Karpas-422 (cell line): ENCODE data around the gene ZYG11A. TPM values are rescaled to one million over a fixed set of nuclear protein-coding genes. Genes with fewer than 3 reads are reported as not detected.

ENCODE experiments used
- DNase-seq: peaks from one replicate; pipeline ENCODE4 v3.0.0-alpha.2; 2015
- H2AFZ ChIP-seq: fragments of 200-600 bp; sonication (generic); 2 replicates; pipeline ENCODE4 v1.6.1; 2014; ENCODE audit warnings: antibody characterized with exemption, low read length, mixed read lengths
- H3K27ac ChIP-seq: fragments of 200-600 bp; sonication (generic); 2 replicates; pipeline ENCODE4 v1.5.1; 2014; ENCODE audit warnings: mild to moderate bottlenecking, low read length, moderate library complexity
- H3K27me3 ChIP-seq: fragments of 200-600 bp; sonication (generic); 2 replicates; pipeline ENCODE4 v1.6.1; 2014; ENCODE audit warnings: low read length, mixed read lengths
- H3K36me3 ChIP-seq: fragments of 200-600 bp; sonication (generic); 2 replicates; pipeline ENCODE4 v1.6.1; 2014; ENCODE audit warnings: low read length, mixed read lengths; ENCODE audit not compliant: insufficient read depth
- H3K4me1 ChIP-seq: fragments of 200-600 bp; sonication (generic); 2 replicates; pipeline ENCODE4 v1.6.1; 2014; ENCODE audit warnings: mild to moderate bottlenecking, low read length, mixed read lengths
- H3K4me2 ChIP-seq: fragments of 200-600 bp; sonication (generic); 2 replicates; pipeline ENCODE4 v1.6.1; 2014; ENCODE audit warnings: low read length, low read depth, mild to moderate bottlenecking; ENCODE audit not compliant: poor library complexity, severe bottlenecking
- H3K4me3 ChIP-seq: fragments of 200-600 bp; sonication (generic); 2 replicates; pipeline ENCODE4 v1.5.1; 2014; ENCODE audit warnings: mild to moderate bottlenecking, antibody characterized with exemption, low read length, mixed read lengths
- H3K79me2 ChIP-seq: fragments of 200-600 bp; sonication (generic); 2 replicates; pipeline ENCODE4 v1.6.1; 2014; ENCODE audit warnings: mild to moderate bottlenecking, low read length, mixed read lengths
- H3K9ac ChIP-seq: fragments of 200-600 bp; sonication (generic); 2 replicates; pipeline ENCODE4 v1.6.0; 2014; ENCODE audit warnings: low read length
- H3K9me2 ChIP-seq: fragments of 200-600 bp; sonication (generic), shearing (Covaris generic); replicated peaks from 2 replicates; pipeline ENCODE4 v1.6.0; 2014; ENCODE audit warnings: mild to moderate bottlenecking, low read length, moderate library complexity; ENCODE audit not compliant: insufficient read depth
- H3K9me3 ChIP-seq: fragments of 300-700, 200-600 bp; sonication (generic); 2 replicates; pipeline ENCODE4 v1.6.1; 2014; ENCODE audit warnings: low read length, mixed read lengths
- H4K20me1 ChIP-seq: fragments of 200-600 bp; sonication (generic); 2 replicates; pipeline ENCODE4 v1.6.1; 2014; ENCODE audit warnings: mild to moderate bottlenecking, antibody characterized with exemption, low read length, low read depth; ENCODE audit not compliant: insufficient read depth
- total RNA-seq: library from RNA; depleted of rRNA; stranded (reverse); fragments of >200 nt; shearing (Covaris generic); gene quantifications from 2 replicates; pipeline ENCODE4 v1.2.3, GENCODE V29; 2014; ENCODE audit warnings: low replicate concordance

The ZYG11A gene
- total RNA-seq, 1 experiment from 2014 or later: not detected

GRCh38 chr1:52887483-52887882 lies 44.9 kb downstream of the ZYG11A start:
- Histone ChIP-seq H3K9ac (no peak overlapping the region), H3K27ac (no peak overlapping the region), H3K9me3 (no peaks in the 10 kb centered on the region), H3K4me3 (no peak overlapping the region), H3K36me3 (no peaks in the 10 kb centered on the region), H3K4me2 (no peak overlapping the region), H4K20me1 (no peaks in the 10 kb centered on the region), H3K4me1 (no peaks in the 10 kb centered on the region), H2AFZ (no peak overlapping the region), H3K9me2 (no peaks in the 10 kb centered on the region), H3K27me3 (no peaks in the 10 kb centered on the region), H3K79me2 (no peaks in the 10 kb centered on the region)
- DNase-seq: no peak

GRCh38 chr1:52892424-52893215 lies 50.1 kb downstream of the ZYG11A start:
- Histone ChIP-seq H3K9me2 (no peaks in the 10 kb centered on the region), H3K27me3 (no peaks in the 10 kb centered on the region), H3K9ac (no peak overlapping the region), H3K27ac (no peak overlapping the region), H3K4me2 (no peak overlapping the region), H3K4me1 (no peaks in the 10 kb centered on the region), H3K9me3 (no peaks in the 10 kb centered on the region), H3K36me3 (no peaks in the 10 kb centered on the region), H4K20me1 (no peaks in the 10 kb centered on the region), H3K4me3 (no peak overlapping the region), H2AFZ (no peak overlapping the region), H3K79me2 (no peaks in the 10 kb centered on the region)
- DNase-seq: no peak

GRCh38 chr1:52899445-52899894 lies 56.9 kb downstream of the ZYG11A start:
- H2AFZ ChIP-seq: no peak overlapping the region
- H3K4me1 ChIP-seq: no peaks in the 10 kb centered on the region
- H3K27ac ChIP-seq: no peak overlapping the region
- no peaks in the 10 kb centered on the region for H3K79me2 ChIP-seq
- no peak for DNase-seq
- no peaks in the 10 kb centered on the region for H3K9me2 ChIP-seq
- H3K4me3 ChIP-seq: no peak overlapping the region
- H3K4me2 ChIP-seq: no peak overlapping the region
- no peaks in the 10 kb centered on the region for H4K20me1 ChIP-seq
- no peaks in the 10 kb centered on the region for H3K27me3 ChIP-seq
- H3K9ac ChIP-seq: no peak overlapping the region
- H3K9me3 ChIP-seq: no peaks in the 10 kb centered on the region
- H3K36me3 ChIP-seq: no peaks in the 10 kb centered on the region

GRCh38 chr1:52900402-52900801 lies 57.8 kb downstream of the ZYG11A start:
- Histone ChIP-seq H4K20me1 (no peaks in the 10 kb centered on the region), H3K9me3 (no peaks in the 10 kb centered on the region), H3K4me3 (no peak overlapping the region), H3K4me2 (no peak overlapping the region), H3K9ac (no peak overlapping the region), H3K27me3 (no peaks in the 10 kb centered on the region), H3K36me3 (no peaks in the 10 kb centered on the region), H3K27ac (no peak overlapping the region), H3K4me1 (no peaks in the 10 kb centered on the region), H3K9me2 (no peaks in the 10 kb centered on the region), H2AFZ (no peak overlapping the region), H3K79me2 (no peaks in the 10 kb centered on the region)
- DNase-seq: no peak

GRCh38 chr1:52901384-52901783 lies 58.8 kb downstream of the ZYG11A start:
- Histone ChIP-seq H3K9ac (no peak overlapping the region), H3K4me2 (no peak overlapping the region), H3K4me3 (no peak overlapping the region), H3K9me2 (no peaks in the 10 kb centered on the region), H3K27me3 (no peaks in the 10 kb centered on the region), H4K20me1 (no peaks in the 10 kb centered on the region), H3K4me1 (no peaks in the 10 kb centered on the region), H3K9me3 (no peaks in the 10 kb centered on the region), H2AFZ (no peak overlapping the region), H3K27ac (no peak overlapping the region), H3K79me2 (no peaks in the 10 kb centered on the region), H3K36me3 (no peaks in the 10 kb centered on the region)
- no peak for DNase-seq

GRCh38 chr1:52904208-52904926 lies 61.8 kb downstream of the ZYG11A start:
- Histone ChIP-seq H2AFZ (no peak overlapping the region), H3K4me3 (no peak overlapping the region), H3K27me3 (no peaks in the 10 kb centered on the region), H3K9me2 (no peaks in the 10 kb centered on the region), H3K27ac (no peak overlapping the region), H4K20me1 (no peaks in the 10 kb centered on the region), H3K36me3 (no peaks in the 10 kb centered on the region), H3K4me2 (no peak overlapping the region), H3K9me3 (no peaks in the 10 kb centered on the region), H3K4me1 (no peaks in the 10 kb centered on the region), H3K9ac (no peak overlapping the region), H3K79me2 (no peaks in the 10 kb centered on the region)
- DNase-seq: no peak

GRCh38 chr1:52904927-52905698 lies 62.6 kb downstream of the ZYG11A start:
- Histone ChIP-seq H3K4me1 (no peaks in the 10 kb centered on the region), H3K27ac (no peak overlapping the region), H3K9ac (no peak overlapping the region), H2AFZ (peak overlapping the region; percentile 21; the same call in 1 of the 2 replicates), H3K27me3 (no peaks in the 10 kb centered on the region), H3K9me2 (no peaks in the 10 kb centered on the region), H3K4me2 (no peak overlapping the region), H4K20me1 (no peaks in the 10 kb centered on the region), H3K36me3 (no peaks in the 10 kb centered on the region), H3K4me3 (no peak overlapping the region), H3K79me2 (no peaks in the 10 kb centered on the region), H3K9me3 (no peaks in the 10 kb centered on the region)
- peak; percentile 66 for DNase-seq

GRCh38 chr1:52906135-52906603 lies 63.6 kb downstream of the ZYG11A start:
- no peak for DNase-seq
- H4K20me1 ChIP-seq: no peaks in the 10 kb centered on the region
- no peak overlapping the region for H3K27ac ChIP-seq
- H3K4me1 ChIP-seq: no peaks in the 10 kb centered on the region
- H3K36me3 ChIP-seq: no peaks in the 10 kb centered on the region
- H3K9me3 ChIP-seq: no peaks in the 10 kb centered on the region
- H3K9ac ChIP-seq: no peak overlapping the region
- no peak overlapping the region for H2AFZ ChIP-seq
- no peak overlapping the region for H3K4me3 ChIP-seq
- H3K4me2 ChIP-seq: no peak overlapping the region
- no peaks in the 10 kb centered on the region for H3K27me3 ChIP-seq
- no peaks in the 10 kb centered on the region for H3K79me2 ChIP-seq
- no peaks in the 10 kb centered on the region for H3K9me2 ChIP-seq
